Stimulated activated CD8-positive, alpha-beta memory T cell treated with anti-CD3 and anti-CD28 coated beads, Interleukin-2, amount 100 ng/mL, for 1 hour (primary cell): ENCODE measurements around the gene PEX26.
"Not testable (repeated sequence)": the region's sequence is repeated elsewhere in the genome, so short reads cannot be mapped to it uniquely, and the experiment has no call there.

Experiments
- DNase-seq, 2 donors: peaks; one replicate each; pipeline ENCODE4 v3.0.0-alpha.2; 2020; ENCODE audit warnings: low read depth in 2 of 2

The PEX26 gene

GRCh38 chr22:18071307-18071967 lies 6.4 kb upstream of the PEX26 start:
- DNase-seq, result not testable (repeated sequence)

- no peak for DNase-seq
Measured at GRCh38 chr22:18071968-18072310, 5.9 kb upstream of the PEX26 start.

GRCh38 chr22:18073467-18073866 lies 4.3 kb upstream of the PEX26 start:
- DNase-seq, result no peak

- not testable (repeated sequence) for DNase-seq
Measured at GRCh38 chr22:18073927-18074326, 3.9 kb upstream of the PEX26 start.

- no peak for DNase-seq
Measured at GRCh38 chr22:18075101-18075719, 2.6 kb upstream of the PEX26 start.

GRCh38 chr22:18075720-18076497 lies 1.9 kb upstream of the PEX26 start:
- no peak for DNase-seq

- DNase-seq, result no peak
Measured at GRCh38 chr22:18077087-18077638, 627 bp upstream of the PEX26 start.

GRCh38 chr22:18078329-18079041 lies 695 bp downstream of the PEX26 start:
- DNase-seq, result no peak

GRCh38 chr22:18079706-18080233 lies 2.0 kb downstream of the PEX26 start:
- DNase-seq, result no peak

GRCh38 chr22:18081416-18081815 lies 3.6 kb downstream of the PEX26 start:
- no peak for DNase-seq

- no peak for DNase-seq
Measured at GRCh38 chr22:18082467-18082866, 4.7 kb downstream of the PEX26 start.

- no peak for DNase-seq
Measured at GRCh38 chr22:18083406-18083805, 5.6 kb downstream of the PEX26 start.

- no peak for DNase-seq
Measured at GRCh38 chr22:18085188-18085587, 7.4 kb downstream of the PEX26 start.

GRCh38 chr22:18087350-18087855 lies 9.6 kb downstream of the PEX26 start:
- no peak for DNase-seq

- DNase-seq, result no peak
Measured at GRCh38 chr22:18088825-18089568, 11.2 kb downstream of the PEX26 start.

GRCh38 chr22:18090286-18090685 lies 12.5 kb downstream of the PEX26 start:
- no peak for DNase-seq

- DNase-seq, result no peak
Measured at GRCh38 chr22:18091478-18091877, 13.7 kb downstream of the PEX26 start.

GRCh38 chr22:18091916-18092526 lies 14.2 kb downstream of the PEX26 start:
- no peak for DNase-seq

- no peak for DNase-seq
Measured at GRCh38 chr22:18093661-18094060, 15.9 kb downstream of the PEX26 start.

GRCh38 chr22:18095101-18095805 lies 17.5 kb downstream of the PEX26 start:
- no peak for DNase-seq
